Adrenal gland (tissue), 5 donors: ENCODE results near the gene TENM4.

ENCODE experiments used
- CTCF ChIP-seq, 6 experiments: fragments of 450-650 bp in 4 of 6; fragments of 200-600 bp in 2 of 6; sonication (generic) in 1 of 6; IDR thresholded peaks; 1 replicate in 5 of 6; 2 replicates in 1 of 6; pipeline versions ENCODE4 v1.5.1 to v1.8.0; 2016 to 2021; ENCODE audit warnings: antibody characterized with exemption in 6 of 6, mild to moderate bottlenecking in 2 of 6, moderate library complexity in 1 of 6
- POLR2A ChIP-seq, 2 donors: fragments of 450-650 bp; IDR thresholded peaks; one replicate each; pipeline ENCODE4 v1.6.1; 2017; ENCODE audit warnings: antibody characterized with exemption in 2 of 2, mild to moderate bottlenecking in 2 of 2, moderate library complexity in 1 of 2
- donor health status: DM: no; HTN: no; CAD: no.

- TF ChIP-seq CTCF (IDR thresholded peaks at IDR 0.05) (no peak), POLR2A (IDR thresholded peaks at IDR 0.05) (no peak)
Measured at GRCh38 chr11:79261684-79262083, 179.1 kb downstream of the TENM4 start.
